K562 (cell line): ENCODE results near the gene ZCCHC8. TPM values are rescaled to one million over a fixed set of nuclear protein-coding genes. Genes with fewer than 3 reads are reported as not detected.

Experiments
- ARID1B ChIP-seq: fragments of 450-650 bp; IDR thresholded peaks from 2 replicates; pipeline ENCODE4 v1.6.1; 2016; ENCODE audit warnings: antibody characterized with exemption, mild to moderate bottlenecking, inconsistent platforms
- CBX2 ChIP-seq: fragments of 200-600 bp; sonication (generic); IDR thresholded peaks from one replicate; pipeline ENCODE4 v1.6.1; 2012; ENCODE audit warnings: mild to moderate bottlenecking, low read length, inconsistent platforms; ENCODE audit not compliant: insufficient read depth, poor library complexity, severe bottlenecking
- CBX3 ChIP-seq, 2 experiments: IDR thresholded peaks; 1 replicate in 1 of 2; 2 replicates in 1 of 2; pipeline ENCODE4 v1.6.1; 2012; ENCODE audit warnings: inconsistent platforms in 2 of 2, low read length in 2 of 2, borderline replicate concordance in 1 of 2, control low read depth in 1 of 2
- DACH1 ChIP-seq: fragments of 450-650 bp; IDR thresholded peaks from 2 replicates; pipeline ENCODE4 v1.6.1; 2018; ENCODE audit not compliant: partially characterized antibody
- DIDO1 ChIP-seq: fragments of 450-650 bp; IDR thresholded peaks from 2 replicates; pipeline ENCODE4 v1.6.1; 2016; ENCODE audit warnings: low read depth, missing biosample characterization, missing genetic modification characterization
- ELF4 ChIP-seq: fragments of 450-650 bp; formaldehyde crosslinking; IDR thresholded peaks from 2 replicates; pipeline ENCODE4 v1.4.0; 2022; ENCODE audit warnings: missing genetic modification characterization
- GTF2A2 ChIP-seq: IDR thresholded peaks from 2 replicates; pipeline ENCODE4 v1.6.1; 2016; ENCODE audit warnings: mild to moderate bottlenecking, missing genetic modification characterization, missing compliant biosample characterization
- GTF2E2 ChIP-seq: fragments of 200-800 bp; sonication (Bioruptor generic); IDR thresholded peaks from 2 replicates; pipeline ENCODE4 v1.6.1; 2016; ENCODE audit warnings: missing genetic modification characterization, missing compliant biosample characterization
- HDAC8 ChIP-seq: fragments of 450-650 bp; IDR thresholded peaks from 2 replicates; pipeline ENCODE4 v1.6.1; 2016; ENCODE audit warnings: mild to moderate bottlenecking, missing genetic modification characterization, moderate library complexity, missing compliant biosample characterization
- ILK ChIP-seq: fragments of 450-650 bp; IDR thresholded peaks from 2 replicates; pipeline ENCODE4 v1.6.1; 2016; ENCODE audit warnings: missing genetic modification characterization, low read depth, mild to moderate bottlenecking, missing compliant biosample characterization, moderate library complexity, borderline replicate concordance
- KLF1 ChIP-seq: fragments of 450-650 bp; IDR thresholded peaks from 2 replicates; pipeline ENCODE4 v1.6.1; 2016; ENCODE audit warnings: missing genetic modification characterization, missing compliant biosample characterization
- KLF6 ChIP-seq: fragments of 250-450 bp; sonication (Bioruptor Pico); IDR thresholded peaks from 2 replicates; pipeline ENCODE4 v1.4.0; 2020; ENCODE audit warnings: mild to moderate bottlenecking, moderate library complexity, borderline replicate concordance
- MCM7 ChIP-seq, 2 experiments: fragments of 450-650 bp; IDR thresholded peaks; 2 replicates each; pipeline ENCODE4 v1.6.1; 2016 to 2018
- NCOR1 ChIP-seq: fragments of 450-650 bp; IDR thresholded peaks from 2 replicates; pipeline ENCODE4 v1.6.1; 2016; ENCODE audit warnings: mild to moderate bottlenecking, moderate library complexity
- PHTF2 ChIP-seq: fragments of 250-450 bp; sonication (Bioruptor Pico); IDR thresholded peaks from 2 replicates; pipeline ENCODE4 v1.5.0; 2021; ENCODE audit warnings: mild to moderate bottlenecking
- PTRF ChIP-seq: fragments of 450-650 bp; IDR thresholded peaks from 2 replicates; pipeline ENCODE4 v1.6.1; 2016; ENCODE audit warnings: mild to moderate bottlenecking, missing genetic modification characterization, missing compliant biosample characterization
- RBM34 ChIP-seq: fragments of 200-400 bp; formaldehyde crosslinking; IDR thresholded peaks from 2 replicates; pipeline ENCODE4 v1.6.1; 2018; ENCODE audit warnings: low read length, borderline replicate concordance; ENCODE audit not compliant: insufficient read depth
- RCOR1 ChIP-seq, 2 experiments: IDR thresholded peaks; 2 replicates each; pipeline ENCODE4 v1.6.1; 2012; ENCODE audit warnings: low read depth in 2 of 2, low read length in 2 of 2, borderline replicate concordance in 1 of 2, improper control_type of control experiment in 1 of 2
- XRCC4 ChIP-seq: IDR thresholded peaks from one replicate; pipeline ENCODE4 v1.6.1; 2011; ENCODE audit not compliant: insufficient read depth, insufficient read length; ENCODE audit errors: extremely low read depth
- ZNF644 ChIP-seq: fragments of 200-800 bp; sonication (Bioruptor generic); IDR thresholded peaks from 2 replicates; pipeline ENCODE4 v1.6.1; 2016; ENCODE audit warnings: low read depth, missing genetic modification characterization, missing compliant biosample characterization
- ZNF707 ChIP-seq: fragments of 250-450 bp; sonication (Bioruptor Pico); conservative IDR thresholded peaks from 2 replicates; pipeline ENCODE4 v1.8.0; 2022; ENCODE audit warnings: inconsistent platforms, mild to moderate bottlenecking, moderate library complexity
- ZNF77 ChIP-seq: fragments of 250-450 bp; sonication (Bioruptor Pico); IDR thresholded peaks from 2 replicates; pipeline ENCODE4 v1.5.0; 2020
- polyA plus RNA-seq, 8 experiments: library from polyadenylated mRNA; depleted of rRNA in 4 of 8; stranded (reverse) in 5 of 8; unstranded in 3 of 8; fragments of >200 nt; fragmentation: Nextera tagmentation in 2 of 8; fragmentation: Illumina TruSeq in 1 of 8; extraction: Ambion mirVana in 2 of 8; extraction: Trizol in 1 of 8; gene quantifications; 2 replicates each; pipeline versions ENCODE4 v1.2.1 to v1.2.3, GENCODE V29; 2011 to 2014; ENCODE audit warnings: inconsistent platforms in 1 of 8, missing spikeins in 1 of 8
- total RNA-seq, 7 experiments: library from RNA; depleted of rRNA in 6 of 7; stranded (reverse); fragments of >200 nt in 6 of 7; fragmentation: Illumina TruSeq in 2 of 7; extraction: Trizol in 2 of 7; gene quantifications; 2 replicates each; pipeline versions ENCODE4 v1.2.1 to v1.2.3, GENCODE V29; 2011 to 2021; ENCODE audit warnings: low replicate concordance in 1 of 7
- TF ChIP-seq, protein P1 (sequence below): fragments of 200-800 bp; sonication (Bioruptor generic); IDR thresholded peaks from 2 replicates; pipeline ENCODE4 v1.6.1; 2017; ENCODE audit warnings: missing genetic modification characterization, missing compliant biosample characterization
- TF ChIP-seq, protein P2 (sequence below): fragments of 250-450 bp; sonication (Bioruptor Pico); IDR thresholded peaks from 2 replicates; pipeline ENCODE4 v1.8.0; 2022; ENCODE audit warnings: moderate library complexity, mild to moderate bottlenecking, inconsistent platforms
- TF ChIP-seq, protein P3 (sequence below): fragments of 450-650 bp; formaldehyde crosslinking; IDR thresholded peaks from 2 replicates; pipeline ENCODE4 v1.4.0; 2020; ENCODE audit warnings: mild to moderate bottlenecking, moderate library complexity

ZCCHC8 gene
- total and polyA plus RNA-seq, 9 of the 15 experiments (the other 6 are each of a cell fraction or from before 2014, with no cell fraction given): 14.8 to 50.9 (median 34.1) TPM

DNA sequence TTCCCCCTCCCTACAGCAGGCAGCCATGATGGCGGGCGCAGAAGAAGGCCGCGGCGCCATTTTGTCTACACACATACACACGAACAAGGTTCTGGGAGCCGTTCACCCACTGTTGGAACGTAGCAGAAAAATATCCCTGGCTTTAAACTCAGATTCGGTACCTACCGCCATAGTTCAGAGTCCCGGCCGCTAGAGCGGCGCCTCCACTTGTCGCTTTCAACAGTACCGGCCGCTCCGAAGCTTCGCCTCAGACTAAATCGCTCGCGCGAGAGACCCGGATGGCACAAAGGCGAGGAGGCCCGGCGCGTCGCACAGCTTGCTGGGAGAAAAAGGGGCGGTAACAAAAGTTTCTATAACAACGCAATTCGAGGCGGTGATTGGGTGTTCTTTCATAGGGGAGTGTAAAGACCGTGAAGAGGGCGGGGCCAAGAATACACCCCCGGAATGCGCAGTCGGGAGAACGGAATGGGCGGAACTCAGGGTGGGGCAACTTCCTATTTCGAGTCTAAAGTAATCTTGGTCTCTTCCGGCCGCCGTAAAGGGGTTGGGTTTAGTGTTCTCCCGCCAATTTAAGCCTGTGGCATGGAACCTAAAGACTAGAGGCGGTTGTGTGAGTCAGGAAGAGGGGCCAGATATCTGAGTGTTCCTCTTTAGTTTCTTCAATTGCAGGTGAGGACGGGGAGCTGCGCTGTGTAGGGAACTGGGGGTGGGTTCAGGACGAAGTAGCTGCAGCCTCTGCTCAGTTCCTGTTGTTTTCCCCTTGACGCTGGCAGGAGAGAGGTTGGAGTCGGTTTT is 26.1 kb upstream of the ZCCHC8 start, which contains the start of the genes KNTC1 and RSRC2 (continued):
- TF ChIP-seq, protein P1, sequence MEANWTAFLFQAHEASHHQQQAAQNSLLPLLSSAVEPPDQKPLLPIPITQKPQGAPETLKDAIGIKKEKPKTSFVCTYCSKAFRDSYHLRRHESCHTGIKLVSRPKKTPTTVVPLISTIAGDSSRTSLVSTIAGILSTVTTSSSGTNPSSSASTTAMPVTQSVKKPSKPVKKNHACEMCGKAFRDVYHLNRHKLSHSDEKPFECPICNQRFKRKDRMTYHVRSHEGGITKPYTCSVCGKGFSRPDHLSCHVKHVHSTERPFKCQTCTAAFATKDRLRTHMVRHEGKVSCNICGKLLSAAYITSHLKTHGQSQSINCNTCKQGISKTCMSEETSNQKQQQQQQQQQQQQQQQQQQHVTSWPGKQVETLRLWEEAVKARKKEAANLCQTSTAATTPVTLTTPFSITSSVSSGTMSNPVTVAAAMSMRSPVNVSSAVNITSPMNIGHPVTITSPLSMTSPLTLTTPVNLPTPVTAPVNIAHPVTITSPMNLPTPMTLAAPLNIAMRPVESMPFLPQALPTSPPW (CRISPR knock-in tag): peak; percentile 88
- TF ChIP-seq NCOR1 (peak; percentile 30; the same call in 1 of the 2 replicates), DACH1 (no peak), PHTF2 (CRISPR knock-in tag) (no peak), RBM34 (no peak), RCOR1 (IDR thresholded peaks at IDR 0.05; ENCODE audit: borderline replicate concordance in 1 of 2, low read depth in 2 of 2, low read length in 2 of 2) (peak in 1 of 2 experiments; percentile 50; a peak in 2 of 4 replicates), CBX3 (IDR thresholded peaks at IDR 0.05; ENCODE audit: borderline replicate concordance in 1 of 2, low read length in 2 of 2) (peak in 1 of 2 experiments; percentile 63; a peak in 2 of 3 replicates), HDAC8 (tag) (peak; percentile 80; the same call in 1 of the 2 replicates), KLF6 (CRISPR knock-in tag) (peak; percentile 90; the same call in 1 of the 2 replicates), CBX2 (no peak), ILK (no peak), ELF4 (CRISPR knock-in tag) (peak; percentile 64; the same call in 1 of the 2 replicates), GTF2A2 (tag) (peak; percentile 64; the same call in 1 of the 2 replicates), MCM7 (IDR thresholded peaks at IDR 0.05) (no peak), ZNF644 (tag) (peak; percentile 67; the same call in 1 of the 2 replicates), GTF2E2 (tag) (peak; percentile 96), XRCC4 (no peak), ARID1B (no peak), KLF1 (peak; percentile 95), DIDO1 (peak; percentile 88), PTRF (tag) (no peak), ZNF77 (no peak), ZNF707 (CRISPR knock-in tag) (peak; percentile 36; the same call in 1 of the 2 replicates)
- TF ChIP-seq, protein P2, sequence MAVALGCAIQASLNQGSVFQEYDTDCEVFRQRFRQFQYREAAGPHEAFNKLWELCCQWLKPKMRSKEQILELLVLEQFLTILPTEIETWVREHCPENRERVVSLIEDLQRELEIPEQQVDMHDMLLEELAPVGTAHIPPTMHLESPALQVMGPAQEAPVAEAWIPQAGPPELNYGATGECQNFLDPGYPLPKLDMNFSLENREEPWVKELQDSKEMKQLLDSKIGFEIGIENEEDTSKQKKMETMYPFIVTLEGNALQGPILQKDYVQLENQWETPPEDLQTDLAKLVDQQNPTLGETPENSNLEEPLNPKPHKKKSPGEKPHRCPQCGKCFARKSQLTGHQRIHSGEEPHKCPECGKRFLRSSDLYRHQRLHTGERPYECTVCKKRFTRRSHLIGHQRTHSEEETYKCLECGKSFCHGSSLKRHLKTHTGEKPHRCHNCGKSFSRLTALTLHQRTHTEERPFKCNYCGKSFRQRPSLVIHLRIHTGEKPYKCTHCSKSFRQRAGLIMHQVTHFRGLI (CRISPR knock-in tag): no peak
- TF ChIP-seq, protein P3, sequence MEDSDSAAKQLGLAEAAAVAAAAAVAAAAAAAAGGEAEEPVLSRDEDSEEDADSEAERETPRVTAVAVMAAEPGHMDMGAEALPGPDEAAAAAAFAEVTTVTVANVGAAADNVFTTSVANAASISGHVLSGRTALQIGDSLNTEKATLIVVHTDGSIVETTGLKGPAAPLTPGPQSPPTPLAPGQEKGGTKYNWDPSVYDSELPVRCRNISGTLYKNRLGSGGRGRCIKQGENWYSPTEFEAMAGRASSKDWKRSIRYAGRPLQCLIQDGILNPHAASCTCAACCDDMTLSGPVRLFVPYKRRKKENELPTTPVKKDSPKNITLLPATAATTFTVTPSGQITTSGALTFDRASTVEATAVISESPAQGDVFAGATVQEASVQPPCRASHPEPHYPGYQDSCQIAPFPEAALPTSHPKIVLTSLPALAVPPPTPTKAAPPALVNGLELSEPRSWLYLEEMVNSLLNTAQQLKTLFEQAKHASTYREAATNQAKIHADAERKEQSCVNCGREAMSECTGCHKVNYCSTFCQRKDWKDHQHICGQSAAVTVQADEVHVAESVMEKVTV: no peak
